TTC549 (cell line): ENCODE data around the gene GBA2.

Experiments
- FAIRE-seq: peaks from 2 replicates; lab custom pipeline; 2012; peaks lifted over from hg19 to GRCh38; lab: Jason Lieb, UNC

Gene GBA2

GRCh38 chr9:35714579-35715252, 34.3 kb downstream of the GBA2 start:
- no peak for FAIRE-seq

DNA sequence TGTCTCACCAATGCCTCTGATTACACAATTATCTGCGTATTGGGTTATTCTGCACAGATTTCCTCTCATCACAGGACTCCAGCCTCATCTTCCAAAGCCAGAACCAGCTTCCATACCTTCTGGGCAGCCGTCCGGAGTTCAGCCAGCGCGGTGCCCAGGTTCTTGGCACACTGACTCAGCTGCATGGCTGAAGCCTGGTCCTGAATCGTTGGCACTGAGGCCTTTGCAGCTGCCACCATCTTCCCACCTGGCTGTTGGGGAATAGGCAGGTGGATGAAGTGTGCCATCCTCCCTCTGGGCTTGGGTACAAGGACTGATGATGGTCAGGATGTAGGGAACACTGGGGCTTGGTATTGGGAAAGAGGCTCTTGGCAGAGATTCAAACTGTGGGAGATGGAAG, 34.9 kb downstream of the GBA2 start:
- FAIRE-seq: no peak

GRCh38 chr9:35713578-35713977, 35.5 kb downstream of the GBA2 start:
- no peak for FAIRE-seq

DNA sequence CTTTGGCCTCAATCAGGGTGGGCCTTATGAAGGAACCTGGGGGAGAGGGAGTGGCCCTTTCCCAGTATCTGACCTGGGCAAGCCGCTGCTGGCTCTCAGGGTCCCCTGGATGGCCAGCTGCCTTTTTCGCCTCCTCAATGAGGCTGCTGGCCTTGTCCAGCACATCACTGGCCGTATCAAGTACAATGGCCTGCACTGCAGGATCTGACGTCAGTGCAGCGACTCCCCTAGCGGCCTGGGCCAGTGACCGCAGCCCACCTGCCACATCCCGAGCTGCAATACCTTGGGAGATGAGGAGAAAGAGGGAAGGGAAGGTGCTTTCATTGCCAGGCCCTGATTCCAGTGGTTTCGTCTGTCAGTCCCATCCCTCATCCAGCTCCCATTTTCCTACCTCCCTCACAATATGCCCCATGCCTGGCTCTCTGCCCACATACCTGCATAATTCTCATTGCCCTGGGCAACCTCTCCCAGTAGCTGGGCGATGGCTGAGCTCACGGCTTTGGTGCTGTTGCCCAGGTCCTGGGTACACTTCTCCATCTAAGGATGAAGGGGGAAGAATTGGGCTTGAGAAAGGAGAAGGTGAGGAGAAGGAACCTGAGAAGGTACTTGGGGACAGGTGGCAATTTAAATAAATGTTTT, 36.1 kb downstream of the GBA2 start:
- no peak for FAIRE-seq

GRCh38 chr9:35711501-35712428, 37.3 kb downstream of the GBA2 start:
- FAIRE-seq: no peak

DNA sequence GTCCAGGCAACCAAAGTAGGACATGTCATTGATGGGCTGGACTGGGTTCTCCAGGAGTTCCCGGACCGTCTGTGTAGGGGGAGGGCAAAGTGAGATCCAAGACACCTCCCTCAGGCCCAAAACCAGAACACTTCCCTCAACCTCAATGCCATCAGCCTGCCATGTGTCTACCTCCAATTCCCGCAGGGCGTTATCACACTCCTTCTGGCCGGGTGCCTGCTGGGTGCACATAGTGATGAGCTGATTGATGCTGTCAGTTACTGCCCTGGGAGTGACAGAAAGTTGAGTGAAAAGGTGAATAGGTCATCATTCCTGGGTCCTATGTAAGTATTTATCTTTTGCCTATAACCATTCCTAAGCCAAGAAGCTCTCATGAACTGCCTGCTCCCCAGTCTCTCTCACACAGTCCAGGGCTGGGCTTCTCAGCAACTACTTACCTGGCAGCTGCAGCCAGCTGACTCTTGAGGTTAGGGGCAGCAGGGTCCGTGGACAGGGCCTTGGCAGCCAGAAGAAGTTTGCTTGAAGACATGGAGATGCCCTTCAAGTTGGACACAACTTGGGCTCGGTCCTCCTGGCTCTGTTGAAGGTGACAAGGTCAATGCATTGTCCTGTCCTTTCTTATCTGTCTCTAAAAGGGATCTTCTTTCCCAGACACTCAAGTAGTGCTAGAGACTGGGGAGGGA, 38.1 kb downstream of the GBA2 start:
- FAIRE-seq: no peak

DNA sequence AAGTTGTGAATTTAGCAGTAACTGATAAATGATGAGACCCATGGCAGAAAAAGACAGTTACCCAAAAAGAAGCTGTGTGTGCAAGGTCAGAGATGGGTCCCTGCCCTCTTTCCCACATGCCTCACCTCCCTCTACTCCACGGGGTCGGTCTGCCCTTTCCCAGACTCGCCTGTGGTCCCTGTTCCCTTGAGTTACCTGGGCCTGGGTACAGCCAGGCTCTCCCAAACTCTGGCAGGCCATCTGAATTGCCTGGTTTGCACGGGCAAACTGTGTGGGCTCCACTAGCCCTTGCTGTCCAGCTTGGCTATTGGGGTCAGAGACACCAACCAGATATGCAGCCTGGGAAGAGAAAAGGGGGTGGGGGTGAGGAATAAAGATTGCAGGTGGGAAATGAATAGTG, 40.9 kb downstream of the GBA2 start:
- FAIRE-seq: no peak

GRCh38 chr9:35706951-35707350, 42.1 kb downstream of the GBA2 start:
- no peak for FAIRE-seq

- FAIRE-seq: no peak
Observed at GRCh38 chr9:35705836-35706430, 43.1 kb downstream of the GBA2 start.

DNA sequence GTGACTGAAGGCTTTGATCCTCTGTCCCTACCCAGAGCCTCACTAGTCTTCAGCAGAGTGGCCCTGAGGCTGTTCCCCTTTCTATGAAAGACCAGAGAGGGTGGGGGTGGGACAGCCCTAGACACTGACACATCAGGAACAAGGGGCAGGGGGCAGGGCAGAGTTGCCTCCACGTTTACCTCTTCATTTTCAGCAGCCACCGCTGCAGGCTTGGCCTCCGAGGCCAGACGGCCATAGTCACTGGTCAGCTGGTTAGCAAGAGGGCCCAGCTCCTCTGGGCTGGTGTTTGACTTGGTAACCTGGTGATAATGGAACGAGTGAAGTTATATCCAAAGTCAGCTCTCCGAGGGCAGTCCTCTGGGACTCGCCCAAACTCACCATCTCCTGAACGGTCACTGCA, 43.7 kb downstream of the GBA2 start:
- FAIRE-seq: no peak

DNA sequence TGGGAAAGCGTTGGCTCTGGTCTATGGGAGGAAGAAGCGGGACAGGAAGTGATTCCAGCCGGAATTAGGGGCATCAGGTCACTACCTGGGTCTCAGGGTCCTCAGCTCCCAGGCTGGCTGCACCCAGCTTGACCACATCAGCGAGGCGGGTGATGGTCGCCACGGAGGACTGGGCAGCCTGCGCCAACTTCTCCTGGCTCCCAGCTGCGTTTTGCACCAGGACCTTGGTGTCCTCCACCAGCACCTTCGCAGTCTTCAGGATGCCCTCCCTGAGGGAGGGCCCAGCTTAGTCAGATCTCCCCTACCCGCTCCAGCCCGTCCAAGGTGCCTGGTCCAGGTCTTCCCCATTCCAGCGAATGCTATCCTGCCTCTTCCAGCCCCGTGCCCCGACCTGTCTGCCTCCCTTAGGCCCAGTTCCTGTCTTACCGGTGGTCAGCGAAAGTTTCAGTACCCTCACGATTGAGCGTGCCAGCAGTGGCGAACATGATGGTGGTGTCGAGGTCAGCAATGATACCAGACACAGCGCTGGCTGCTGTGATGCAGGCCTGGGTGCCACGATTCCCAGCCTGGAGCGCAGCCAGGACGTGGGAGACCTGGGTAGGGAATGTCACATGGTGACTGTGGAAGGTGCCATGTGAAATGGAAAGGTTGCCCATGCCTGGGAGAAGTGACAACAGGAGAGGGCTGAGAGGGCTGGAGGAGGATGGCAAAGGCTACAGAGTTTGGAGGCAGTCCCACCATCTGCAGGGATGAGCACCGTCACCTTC, 44.9 kb downstream of the GBA2 start:
- no peak for FAIRE-seq

GRCh38 chr9:35702696-35703095, 46.3 kb downstream of the GBA2 start:
- FAIRE-seq: no peak

- FAIRE-seq: no peak
Observed at GRCh38 chr9:35700942-35701341, 48.1 kb downstream of the GBA2 start.

GRCh38 chr9:35700031-35700430, 49.0 kb downstream of the GBA2 start:
- FAIRE-seq: no peak

- no peak for FAIRE-seq
Observed at GRCh38 chr9:35698231-35698630, 50.8 kb downstream of the GBA2 start.

DNA sequence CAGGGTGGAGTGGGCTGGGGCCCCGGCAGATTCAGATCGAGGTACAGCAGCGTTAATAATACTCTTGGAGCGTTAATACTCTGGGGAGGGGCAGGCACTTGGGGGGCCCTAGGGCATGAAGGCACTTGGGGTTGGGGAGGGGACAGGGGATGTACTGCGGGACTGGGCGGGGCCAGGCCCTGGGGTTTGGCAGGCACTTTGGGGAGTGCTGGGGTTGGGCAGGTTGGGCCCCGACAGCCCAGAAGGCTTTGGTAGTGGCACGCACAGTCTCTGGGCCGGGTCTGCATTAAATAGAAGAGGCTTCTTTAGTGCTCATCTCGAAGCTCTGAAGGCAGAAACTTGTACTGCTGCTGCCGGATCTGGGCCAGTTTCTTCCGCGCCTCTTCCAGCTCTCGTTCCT, 51.5 kb downstream of the GBA2 start:
- no peak for FAIRE-seq

DNA sequence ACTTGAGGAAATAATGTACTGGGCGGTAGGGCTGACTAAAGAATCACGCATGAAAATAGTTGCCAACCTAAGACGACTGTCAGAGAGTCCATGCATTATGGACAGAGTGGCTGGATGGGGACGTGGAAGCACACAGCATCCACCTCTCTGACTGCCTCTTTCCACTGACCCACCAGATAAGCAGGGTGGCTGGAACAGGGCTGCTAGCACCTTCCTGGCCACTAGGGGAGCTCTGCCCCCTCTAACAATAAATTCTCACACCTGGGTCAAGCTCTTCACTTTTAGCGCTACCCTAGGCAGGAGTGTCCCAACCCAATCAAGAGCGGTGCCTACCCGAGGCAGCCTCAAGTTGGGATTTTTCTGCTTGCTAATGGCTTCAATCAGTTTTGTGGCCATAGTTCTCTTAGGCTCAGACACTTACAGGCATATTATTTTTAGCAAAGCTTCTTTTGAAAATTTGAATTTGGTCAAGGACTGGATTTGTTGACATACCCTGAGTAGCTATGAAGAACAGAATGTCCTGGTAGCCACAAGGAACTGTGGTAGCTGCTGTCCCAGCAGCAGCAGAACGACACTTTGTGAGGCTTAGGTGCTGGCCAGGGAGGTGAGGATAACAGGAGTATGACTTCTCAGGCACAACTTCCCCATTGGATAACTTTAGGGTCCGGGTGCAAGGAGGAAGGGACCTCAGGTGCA, 52.4 kb downstream of the GBA2 start:
- FAIRE-seq: no peak

DNA sequence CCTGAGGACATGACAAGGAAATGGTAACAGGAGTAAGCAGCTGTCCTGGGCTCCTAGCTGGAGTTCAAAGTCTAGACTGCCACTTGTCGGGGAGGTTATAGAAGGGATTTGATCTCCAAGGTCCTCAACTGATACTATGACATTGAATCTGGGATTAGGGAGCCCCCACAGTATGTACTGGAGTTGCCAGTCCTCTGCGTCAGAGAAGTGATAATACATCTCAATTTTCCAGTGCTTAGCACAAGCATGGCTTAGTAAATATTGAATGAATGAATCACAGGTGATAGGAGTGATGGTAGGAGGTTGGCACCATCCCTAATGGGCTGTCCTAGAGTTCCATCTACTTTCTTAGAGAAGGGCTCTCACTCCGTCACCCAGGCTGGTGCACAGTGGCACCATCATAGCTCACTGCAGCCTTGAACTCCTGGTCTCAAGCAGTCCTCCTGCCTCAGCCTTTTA, 53.1 kb downstream of the GBA2 start:
- FAIRE-seq: no peak

DNA sequence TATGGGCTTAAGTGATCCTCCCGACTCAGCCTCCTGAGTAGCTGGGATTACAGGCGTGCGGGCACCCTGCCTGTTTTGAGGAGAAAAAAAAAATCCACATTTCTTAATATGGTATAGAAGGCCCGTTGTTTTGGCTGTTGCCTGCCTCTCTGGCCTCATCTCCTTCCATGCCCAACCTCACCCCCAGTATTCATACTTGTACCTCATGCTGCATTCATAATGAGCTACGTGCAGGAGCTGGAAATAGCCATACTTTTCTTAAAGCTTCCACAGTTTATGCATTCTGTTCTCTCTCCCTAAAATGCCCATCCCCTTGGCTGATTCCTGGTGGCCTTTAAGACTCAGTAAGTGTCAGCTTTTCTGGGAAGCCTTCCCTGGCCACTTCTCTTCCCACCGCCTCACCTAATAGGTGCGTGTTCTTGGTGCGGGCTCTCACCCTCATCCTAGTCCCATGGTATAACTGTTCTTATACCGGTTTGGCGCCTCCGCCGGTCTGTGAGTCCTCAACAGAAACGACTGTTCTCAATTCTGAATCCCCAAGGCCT, 57.2 kb downstream of the GBA2 start:
- FAIRE-seq: no peak

DNA sequence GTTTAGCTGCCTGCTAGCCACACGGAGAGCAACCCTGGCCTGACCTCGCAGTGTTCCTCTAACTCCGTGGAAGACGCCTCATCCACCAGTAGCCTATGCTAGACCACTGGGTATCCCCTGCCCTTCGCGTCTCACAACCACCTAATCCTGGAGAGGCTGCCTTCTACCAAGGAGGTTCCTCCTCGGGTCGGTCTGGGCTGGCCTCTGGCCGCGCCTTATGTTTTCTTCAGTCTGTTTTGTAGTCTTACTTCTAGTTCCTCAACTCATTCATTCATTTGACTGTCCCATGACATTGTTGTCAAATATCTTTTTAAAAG, 57.7 kb downstream of the GBA2 start:
- no peak for FAIRE-seq
